IgD-negative memory B cell (primary cell): ENCODE results near the gene NRDE2. TPM values are rescaled to one million over a fixed set of nuclear protein-coding genes. Genes with fewer than 3 reads are reported as not detected.
A peak's percentile ranks its signal among the peaks of the same experiment; 100 is the strongest.
"Not testable (repeated sequence)": the region's sequence is repeated elsewhere in the genome, so short reads cannot be mapped to it uniquely, and the experiment has no call there.

Experiments
- H3K27ac Mint-ChIP-seq, 3 donors: one replicate each; pipeline ENCODE4 v1.8.0; 2020 to 2022; ENCODE audit warnings: mild to moderate bottlenecking in 3 of 3, mixed read lengths in 3 of 3, moderate library complexity in 1 of 3
- H3K27me3 Mint-ChIP-seq: one replicate; pipeline ENCODE4 v1.8.0; 2021; ENCODE audit warnings: mixed read lengths
- H3K36me3 Mint-ChIP-seq: one replicate; pipeline ENCODE4 v1.8.0; 2020; ENCODE audit warnings: mild to moderate bottlenecking, mixed read lengths
- H3K4me1 Mint-ChIP-seq, 3 donors: one replicate each; pipeline ENCODE4 v1.8.0; 2020 to 2022; ENCODE audit warnings: mixed read lengths in 3 of 3, mild to moderate bottlenecking in 1 of 3
- H3K4me3 Mint-ChIP-seq, 4 donors: one replicate each; pipeline ENCODE4 v1.8.0; 2020 to 2022; ENCODE audit warnings: mild to moderate bottlenecking in 4 of 4, mixed read lengths in 4 of 4, moderate library complexity in 3 of 4
- H3K9me3 Mint-ChIP-seq, 3 donors: one replicate each; pipeline ENCODE4 v1.8.0; 2020 to 2021; ENCODE audit warnings: mixed read lengths in 3 of 3, mild to moderate bottlenecking in 1 of 3
- polyA plus RNA-seq: library from polyadenylated mRNA; unstranded; fragments of 300-500 nt; fragmentation: Illumina TruSeq; gene quantifications from one replicate; pipeline ENCODE4 v1.2.3, GENCODE V29; 2021

NRDE2 gene
- polyA plus RNA-seq, 1 donor from 2014 or later: 11.6 TPM

- peaks cover 6 to 13% (median 11%) of the 10 kb centered on the region in 3 donors for H3K9me3 Mint-ChIP-seq
- H3K4me3 Mint-ChIP-seq, H3K27me3 Mint-ChIP-seq, H3K27ac Mint-ChIP-seq, H3K4me1 Mint-ChIP-seq, H3K36me3 Mint-ChIP-seq: not testable (repeated sequence)
Observed at GRCh38 chr14:90247441-90247840, 84.3 kb downstream of the NRDE2 start.

- Mint-ChIP-seq H3K36me3 (no peaks in the 10 kb centered on the region), H3K4me3 (peak overlapping the region in 1 of 4 donors; percentile 3), H3K4me1 (no peaks in the 10 kb centered on the region)
Observed at GRCh38 chr14:90246936-90247335, 84.8 kb downstream of the NRDE2 start.

GRCh38 chr14:90242444-90242843 is 89.3 kb downstream of the NRDE2 start:
- Mint-ChIP-seq H3K9me3 (peaks cover 15 to 45% (median 26%) of the 10 kb centered on the region in 3 donors), H3K4me3 (no peak overlapping the region), H3K27me3 (peaks cover 3% of the 10 kb centered on the region), H3K27ac (no peak overlapping the region), H3K4me1 (no peaks in the 10 kb centered on the region), H3K36me3 (peaks cover 3% of the 10 kb centered on the region)

More at GRCh38 chr14:90246936-90247335, 84.8 kb downstream of the NRDE2 start:
- peaks cover 6 to 15% (median 13%) of the 10 kb centered on the region in 3 donors for H3K9me3 Mint-ChIP-seq
- H3K27me3 Mint-ChIP-seq: peaks cover 5% of the 10 kb centered on the region
- H3K27ac Mint-ChIP-seq: no peak overlapping the region

GRCh38 chr14:90239139-90239538 is 92.6 kb downstream of the NRDE2 start:
- Mint-ChIP-seq H3K27me3 (peaks cover 10% of the 10 kb centered on the region), H3K4me1 (no peaks in the 10 kb centered on the region), H3K9me3 (peaks cover 18 to 50% (median 29%) of the 10 kb centered on the region in 3 donors), H3K4me3 (no peak overlapping the region), H3K36me3 (peaks cover 3% of the 10 kb centered on the region), H3K27ac (no peak overlapping the region)

- peaks cover 18% of the 10 kb centered on the region for H3K27me3 Mint-ChIP-seq
- no peak overlapping the region for H3K27ac Mint-ChIP-seq
- peaks cover 6 to 27% (median 14%) of the 10 kb centered on the region in 3 donors for H3K9me3 Mint-ChIP-seq
- H3K36me3 Mint-ChIP-seq: no peaks in the 10 kb centered on the region
- H3K4me1 Mint-ChIP-seq: no peaks in the 10 kb centered on the region
- no peak overlapping the region for H3K4me3 Mint-ChIP-seq
Observed at GRCh38 chr14:90235179-90235976, 96.4 kb downstream of the NRDE2 start.

- H3K4me3 Mint-ChIP-seq, H3K27ac Mint-ChIP-seq, H3K4me1 Mint-ChIP-seq, H3K36me3 Mint-ChIP-seq, H3K9me3 Mint-ChIP-seq: not testable (repeated sequence)
- H3K27me3 Mint-ChIP-seq: peaks cover 15% of the 10 kb centered on the region
Observed at GRCh38 chr14:90229942-90230341, 101.8 kb downstream of the NRDE2 start.

- peaks cover 4 to 11% (median 9%) of the 10 kb centered on the region in 3 donors for H3K9me3 Mint-ChIP-seq
- H3K4me1 Mint-ChIP-seq: no peaks in the 10 kb centered on the region
- no peak overlapping the region for H3K27ac Mint-ChIP-seq
- no peaks in the 10 kb centered on the region for H3K36me3 Mint-ChIP-seq
- peaks cover 12% of the 10 kb centered on the region for H3K27me3 Mint-ChIP-seq
- peak overlapping the region in 1 of 4 donors; percentile 19 for H3K4me3 Mint-ChIP-seq
Observed at GRCh38 chr14:90228478-90228877, 103.3 kb downstream of the NRDE2 start.

Other genes with a start within 250 kb of the NRDE2 start
- 79.1 TPM for gene PSMC1, start 75.4 kb downstream of the NRDE2 start, polyA plus RNA-seq
- gene CALM1, start 65.1 kb upstream of the NRDE2 start, polyA plus RNA-seq: 1,383 TPM